SU-DHL-6 (cell line): ENCODE results near the gene AP2A2.

ENCODE experiments used
- EZH2phosphoT487 ChIP-seq: fragments of 200-600 bp; sonication (generic), shearing (Covaris generic); conservative IDR thresholded peaks from 2 replicates; pipeline ENCODE4 v1.6.1; 2018; ENCODE audit warnings: mild to moderate bottlenecking, antibody characterized with exemption, low read length, moderate library complexity, mixed read lengths
- TF ChIP-seq, protein P1 (sequence below): fragments of 200-600 bp; sonication (generic); IDR thresholded peaks from one replicate; pipeline ENCODE4 v1.5.1; 2017; ENCODE audit warnings: antibody characterized with exemption, mild to moderate bottlenecking, low read length, moderate library complexity; ENCODE audit not compliant: insufficient read depth, poor library complexity, severe bottlenecking

DNA sequence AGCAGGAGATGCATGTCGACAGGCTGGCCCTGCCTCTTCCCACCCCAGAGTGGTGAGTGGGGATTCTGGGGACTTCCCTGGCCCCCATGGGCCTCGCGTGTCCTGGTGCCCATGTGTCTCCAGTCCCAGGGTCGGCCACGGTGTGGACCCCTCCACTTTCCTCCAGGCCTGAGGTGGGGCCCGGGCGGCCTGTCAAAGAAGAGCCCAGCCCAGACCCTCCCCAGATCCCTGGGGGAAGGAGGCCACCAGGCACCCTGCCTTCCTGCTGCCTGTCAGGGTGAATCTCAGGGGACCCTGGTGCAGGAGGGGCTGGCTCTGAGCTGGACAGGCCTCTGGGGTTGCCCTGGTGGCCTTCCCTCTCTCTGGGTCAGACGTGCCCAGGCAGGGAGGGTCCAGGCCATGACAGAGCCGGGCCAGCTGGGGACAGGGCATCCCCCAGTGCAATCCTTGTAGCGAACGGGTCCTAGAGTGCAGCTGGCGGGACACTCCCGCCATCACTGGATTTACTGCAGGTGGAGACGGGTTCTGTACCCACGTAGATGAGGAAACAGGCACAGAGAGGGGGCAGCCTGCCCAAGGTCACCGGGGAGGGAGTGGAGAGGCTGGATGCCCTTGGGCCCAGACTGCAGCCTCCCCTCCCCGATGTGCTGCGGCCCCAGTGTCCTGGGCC lies 124.4 kb downstream of the AP2A2 start:
- TF ChIP-seq, protein P1, sequence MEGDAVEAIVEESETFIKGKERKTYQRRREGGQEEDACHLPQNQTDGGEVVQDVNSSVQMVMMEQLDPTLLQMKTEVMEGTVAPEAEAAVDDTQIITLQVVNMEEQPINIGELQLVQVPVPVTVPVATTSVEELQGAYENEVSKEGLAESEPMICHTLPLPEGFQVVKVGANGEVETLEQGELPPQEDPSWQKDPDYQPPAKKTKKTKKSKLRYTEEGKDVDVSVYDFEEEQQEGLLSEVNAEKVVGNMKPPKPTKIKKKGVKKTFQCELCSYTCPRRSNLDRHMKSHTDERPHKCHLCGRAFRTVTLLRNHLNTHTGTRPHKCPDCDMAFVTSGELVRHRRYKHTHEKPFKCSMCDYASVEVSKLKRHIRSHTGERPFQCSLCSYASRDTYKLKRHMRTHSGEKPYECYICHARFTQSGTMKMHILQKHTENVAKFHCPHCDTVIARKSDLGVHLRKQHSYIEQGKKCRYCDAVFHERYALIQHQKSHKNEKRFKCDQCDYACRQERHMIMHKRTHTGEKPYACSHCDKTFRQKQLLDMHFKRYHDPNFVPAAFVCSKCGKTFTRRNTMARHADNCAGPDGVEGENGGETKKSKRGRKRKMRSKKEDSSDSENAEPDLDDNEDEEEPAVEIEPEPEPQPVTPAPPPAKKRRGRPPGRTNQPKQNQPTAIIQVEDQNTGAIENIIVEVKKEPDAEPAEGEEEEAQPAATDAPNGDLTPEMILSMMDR, result no peak
- TF ChIP-seq EZH2phosphoT487, result no peak
